Ectodermal cell (in vitro differentiated cells): ENCODE measurements around the gene MAGI2.

Source experiments
- H3K27ac ChIP-seq: 2 replicates; pipeline ENCODE4 v1.7.0; 2013; ENCODE audit warnings: mild to moderate bottlenecking, low read depth, low read length; ENCODE audit not compliant: insufficient read depth, poor library complexity, severe bottlenecking
- H3K27me3 ChIP-seq: 2 replicates; pipeline ENCODE4 v1.7.0; 2013; ENCODE audit warnings: mild to moderate bottlenecking, low read length; ENCODE audit not compliant: insufficient read depth, control insufficient read depth, poor library complexity, severe bottlenecking
- H3K36me3 ChIP-seq: one replicate; pipeline ENCODE4 v1.7.0; 2013; ENCODE audit warnings: low read length; ENCODE audit not compliant: control insufficient read depth, insufficient read depth
- H3K4me1 ChIP-seq: one replicate; pipeline ENCODE4 v1.7.0; 2013; ENCODE audit warnings: low read length; ENCODE audit not compliant: control insufficient read depth, insufficient read depth
- H3K4me3 ChIP-seq: 2 replicates; pipeline ENCODE4 v1.7.0; 2013; ENCODE audit warnings: low read depth, low read length, control low read depth; ENCODE audit not compliant: insufficient read depth
- H3K9me3 ChIP-seq: 2 replicates; pipeline ENCODE4 v1.7.0; 2013; ENCODE audit warnings: mild to moderate bottlenecking, low read length, moderate library complexity; ENCODE audit not compliant: control insufficient read depth
- WGBS, 2 experiments: methylation state at CpG; one replicate each; pipeline ENCODE4 v1.1.7; 2013; ENCODE audit warnings: missing lambda C conversion rate in 2 of 2; 5-methylcytosine and 5-hydroxymethylcytosine counted together

MAGI2 gene

GRCh38 chr7:78153285-78153684 is 1300.2 kb downstream of the MAGI2 start:
- no peak overlapping the region for H3K27ac ChIP-seq
- no peaks in the 10 kb centered on the region for H3K9me3 ChIP-seq
- no peaks in the 10 kb centered on the region for H3K36me3 ChIP-seq
- H3K4me3 ChIP-seq: no peak overlapping the region
- no peaks in the 10 kb centered on the region for H3K27me3 ChIP-seq
- no peaks in the 10 kb centered on the region for H3K4me1 ChIP-seq
- 87 to 96% methylated on average over 4 of the region's 4 CpGs for WGBS, 2 experiments

GRCh38 chr7:78151229-78151628 is 1302.2 kb downstream of the MAGI2 start:
- Histone ChIP-seq H3K9me3 (no peaks in the 10 kb centered on the region), H3K36me3 (no peaks in the 10 kb centered on the region), H3K4me3 (no peak overlapping the region), H3K27ac (no peak overlapping the region), H3K27me3 (no peaks in the 10 kb centered on the region), H3K4me1 (no peaks in the 10 kb centered on the region)
- WGBS, 2 experiments: 94 to 95% methylated on average over 3 of the region's 3 CpGs

- H3K27ac ChIP-seq: no peak overlapping the region
- H3K27me3 ChIP-seq: no peaks in the 10 kb centered on the region
- H3K9me3 ChIP-seq: no peaks in the 10 kb centered on the region
- no peaks in the 10 kb centered on the region for H3K4me1 ChIP-seq
- no peak overlapping the region for H3K4me3 ChIP-seq
- H3K36me3 ChIP-seq: no peaks in the 10 kb centered on the region
- WGBS, 2 experiments: 100% methylated on average over 1 of the region's 1 CpG; no CpG with 5 or more reads in 1 of the 2 experiments
Observed at GRCh38 chr7:78149787-78150186, 1303.7 kb downstream of the MAGI2 start.

GRCh38 chr7:78148166-78148894 is 1305.1 kb downstream of the MAGI2 start:
- no peaks in the 10 kb centered on the region for H3K9me3 ChIP-seq
- 89 to 100% methylated on average over 1 of the region's 1 CpG for WGBS, 2 experiments
- H3K4me3 ChIP-seq: no peak overlapping the region
- no peaks in the 10 kb centered on the region for H3K4me1 ChIP-seq
- H3K27ac ChIP-seq: no peak overlapping the region
- H3K36me3 ChIP-seq: no peaks in the 10 kb centered on the region
- H3K27me3 ChIP-seq: no peaks in the 10 kb centered on the region

DNA sequence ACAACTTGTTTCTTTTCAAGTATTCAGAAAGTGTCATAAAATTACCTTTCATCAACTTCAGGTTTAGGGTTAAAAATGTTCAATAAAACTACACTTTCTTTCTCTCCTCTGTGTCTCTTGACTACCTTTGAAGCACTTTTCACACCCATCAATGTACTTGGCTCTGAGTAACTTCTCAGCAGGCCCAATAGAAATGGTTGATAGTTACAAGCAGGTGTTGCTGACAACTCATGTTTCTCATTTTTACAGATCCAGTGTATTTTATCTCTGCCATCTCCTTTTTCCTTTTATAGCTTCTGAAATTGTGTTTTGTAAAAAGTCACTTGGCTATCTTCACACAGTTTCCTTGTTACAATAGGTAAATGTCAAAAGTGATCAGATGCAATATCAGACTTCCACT is 1306.9 kb downstream of the MAGI2 start:
- no peak overlapping the region for H3K4me3 ChIP-seq
- no peaks in the 10 kb centered on the region for H3K36me3 ChIP-seq
- H3K9me3 ChIP-seq: no peaks in the 10 kb centered on the region
- H3K4me1 ChIP-seq: no peaks in the 10 kb centered on the region
- no peak overlapping the region for H3K27ac ChIP-seq
- H3K27me3 ChIP-seq: no peaks in the 10 kb centered on the region

DNA sequence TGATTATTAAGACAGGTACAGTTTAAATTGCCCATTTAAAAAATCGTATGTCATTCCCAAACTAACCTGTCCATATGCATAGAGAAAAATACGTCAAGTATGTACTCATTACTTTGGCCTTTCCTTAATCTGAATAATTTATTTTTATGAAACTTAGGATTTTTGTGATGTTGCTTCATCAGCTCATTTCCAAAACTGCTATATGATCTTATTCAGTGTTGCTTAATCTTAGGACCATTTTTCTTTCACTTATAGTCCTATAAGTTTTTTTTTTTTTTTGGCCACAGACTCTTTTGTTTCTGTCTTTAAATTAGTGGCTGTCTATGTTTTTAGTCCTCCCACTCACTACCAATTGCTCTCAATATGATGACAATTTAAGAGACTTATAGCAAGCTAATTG is 1309.8 kb downstream of the MAGI2 start:
- WGBS, 2 experiments: 94 to 100% methylated on average over 1 to 2 of the region's 2 CpGs
- H3K4me1 ChIP-seq: no peaks in the 10 kb centered on the region
- H3K36me3 ChIP-seq: no peaks in the 10 kb centered on the region
- H3K9me3 ChIP-seq: no peaks in the 10 kb centered on the region
- no peaks in the 10 kb centered on the region for H3K27me3 ChIP-seq
- H3K27ac ChIP-seq: no peak overlapping the region
- H3K4me3 ChIP-seq: no peak overlapping the region

GRCh38 chr7:78141522-78142281 is 1311.8 kb downstream of the MAGI2 start:
- no peaks in the 10 kb centered on the region for H3K27me3 ChIP-seq
- H3K4me1 ChIP-seq: no peaks in the 10 kb centered on the region
- WGBS, 2 experiments: 90 to 91% methylated on average over 8 to 9 of the region's 9 CpGs
- no peaks in the 10 kb centered on the region for H3K36me3 ChIP-seq
- no peak overlapping the region for H3K27ac ChIP-seq
- no peaks in the 10 kb centered on the region for H3K9me3 ChIP-seq
- no peak overlapping the region for H3K4me3 ChIP-seq

DNA sequence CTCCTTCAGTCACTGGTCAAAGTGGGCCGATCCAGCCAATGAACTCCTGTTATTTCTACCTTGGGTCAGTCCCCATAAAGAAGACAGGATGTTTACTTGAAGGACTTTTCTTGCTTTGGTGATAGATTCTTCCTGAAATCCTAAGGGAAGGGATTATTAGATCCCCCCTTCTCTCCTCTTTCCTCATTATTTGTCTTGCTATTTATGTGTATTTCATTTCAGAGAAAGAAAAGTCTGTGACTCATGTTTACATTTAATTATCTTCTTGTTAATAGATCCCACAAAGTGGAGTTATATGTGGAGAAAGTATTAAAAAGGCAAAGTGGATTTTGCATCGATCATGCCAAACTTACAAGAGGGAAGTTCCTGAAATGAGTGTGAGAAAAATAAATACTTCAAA is 1313.4 kb downstream of the MAGI2 start:
- Histone ChIP-seq H3K4me3 (no peak overlapping the region), H3K27ac (no peak overlapping the region), H3K9me3 (no peaks in the 10 kb centered on the region), H3K4me1 (no peaks in the 10 kb centered on the region), H3K36me3 (no peaks in the 10 kb centered on the region), H3K27me3 (no peaks in the 10 kb centered on the region)
- 93 to 98% methylated on average over 2 of the region's 2 CpGs for WGBS, 2 experiments

GRCh38 chr7:78139335-78139734 is 1314.1 kb downstream of the MAGI2 start:
- Histone ChIP-seq H3K36me3 (no peaks in the 10 kb centered on the region), H3K9me3 (no peaks in the 10 kb centered on the region), H3K4me1 (no peaks in the 10 kb centered on the region), H3K4me3 (no peak overlapping the region), H3K27me3 (no peaks in the 10 kb centered on the region), H3K27ac (no peak overlapping the region)
- WGBS, 2 experiments: 85 to 90% methylated on average over 3 of the region's 3 CpGs

GRCh38 chr7:78134774-78135173 is 1318.7 kb downstream of the MAGI2 start:
- Histone ChIP-seq H3K27ac (no peak overlapping the region), H3K4me1 (no peaks in the 10 kb centered on the region), H3K4me3 (no peak overlapping the region), H3K36me3 (no peaks in the 10 kb centered on the region), H3K27me3 (no peaks in the 10 kb centered on the region), H3K9me3 (no peaks in the 10 kb centered on the region)
- 82 to 83% methylated on average over 11 of the region's 11 CpGs for whole genome bisulfite sequencing, 2 experiments
